Astrocyte (in vitro differentiated cells and primary cell): ENCODE measurements around the gene DNAJC16. TPM values are rescaled to one million over a fixed set of nuclear protein-coding genes. Genes with fewer than 3 reads are reported as not detected.
A peak's percentile ranks its signal among the peaks of the same experiment; 100 is the strongest.

ENCODE experiments used
- DNase-seq: peaks from one replicate; pipeline ENCODE4 v3.0.0-alpha.2; 2010; ENCODE audit warnings: low read depth
- FAIRE-seq: peaks from 2 replicates; lab custom pipeline; 2011; peaks lifted over from hg19 to GRCh38; lab: Jason Lieb, UNC
- H2AFZ ChIP-seq: 2 replicates; pipeline ENCODE4 v1.6.0; 2012; ENCODE audit warnings: low read depth, low read length, inconsistent platforms
- H3K27ac ChIP-seq: 2 replicates; pipeline ENCODE4 v1.5.1; 2011; ENCODE audit warnings: low read depth, low read length, inconsistent platforms
- H3K27me3 ChIP-seq: 2 replicates; pipeline ENCODE4 v1.6.0; 2011; ENCODE audit warnings: low read length, inconsistent platforms; ENCODE audit not compliant: insufficient read depth
- H3K36me3 ChIP-seq: 2 replicates; pipeline ENCODE4 v1.5.1; 2011; ENCODE audit warnings: low read length, inconsistent platforms; ENCODE audit not compliant: insufficient read depth
- H3K4me1 ChIP-seq: 2 replicates; pipeline ENCODE4 v1.5.1; 2011; ENCODE audit warnings: low read length, inconsistent platforms; ENCODE audit not compliant: insufficient read depth
- H3K4me2 ChIP-seq: 2 replicates; pipeline ENCODE4 v1.6.0; 2012; ENCODE audit warnings: low read length, inconsistent platforms
- H3K4me3 ChIP-seq: 2 replicates; pipeline ENCODE4 v1.5.1; 2011; ENCODE audit warnings: low read depth, mild to moderate bottlenecking, low read length, inconsistent platforms; ENCODE audit not compliant: insufficient read depth
- H3K79me2 ChIP-seq: 2 replicates; pipeline ENCODE4 v1.6.0; 2012; ENCODE audit warnings: mild to moderate bottlenecking, low read length, inconsistent platforms; ENCODE audit not compliant: insufficient read depth
- H3K9ac ChIP-seq: 2 replicates; pipeline ENCODE4 v1.6.0; 2012; ENCODE audit warnings: mild to moderate bottlenecking, low read length, inconsistent platforms
- H3K9me3 ChIP-seq: 2 replicates; pipeline ENCODE4 v1.5.1; 2012; ENCODE audit warnings: low read depth, mild to moderate bottlenecking, low read length, inconsistent platforms; ENCODE audit not compliant: insufficient read depth
- H4K20me1 ChIP-seq: 2 replicates; pipeline ENCODE4 v1.6.0; 2012; ENCODE audit warnings: low read length, inconsistent platforms; ENCODE audit not compliant: insufficient read depth
- H3K27ac Mint-ChIP-seq: one replicate; pipeline ENCODE4 v1.8.0; 2021; ENCODE audit warnings: mild to moderate bottlenecking, mixed read lengths; ENCODE audit not compliant: unreplicated experiment
- H3K27me3 Mint-ChIP-seq: one replicate; pipeline ENCODE4 v1.8.0; 2021; ENCODE audit warnings: low read depth, mixed read lengths; ENCODE audit not compliant: unreplicated experiment
- H3K36me3 Mint-ChIP-seq: one replicate; pipeline ENCODE4 v1.8.0; 2021; ENCODE audit warnings: low read depth, mixed read lengths; ENCODE audit not compliant: unreplicated experiment
- H3K4me1 Mint-ChIP-seq: one replicate; pipeline ENCODE4 v1.8.0; 2021; ENCODE audit warnings: low read depth, mixed read lengths; ENCODE audit not compliant: unreplicated experiment
- H3K4me3 Mint-ChIP-seq: one replicate; pipeline ENCODE4 v1.8.0; 2021; ENCODE audit warnings: mild to moderate bottlenecking, moderate library complexity, mixed read lengths; ENCODE audit not compliant: unreplicated experiment
- H3K9me3 Mint-ChIP-seq: one replicate; pipeline ENCODE4 v1.8.0; 2021; ENCODE audit warnings: mild to moderate bottlenecking, mixed read lengths; ENCODE audit not compliant: unreplicated experiment
- EZH2 ChIP-seq: IDR thresholded peaks from 2 replicates; pipeline ENCODE4 v1.6.1; 2012; ENCODE audit warnings: mild to moderate bottlenecking, low read length, inconsistent platforms; ENCODE audit not compliant: insufficient read depth
- total RNA-seq: library from RNA; stranded (reverse); gene quantifications from 2 replicates; pipeline ENCODE4 v1.2.1, GENCODE V29; 2021
- TF ChIP-seq, protein P1 (sequence below): IDR thresholded peaks from 2 replicates; pipeline ENCODE4 v1.5.1; 2011; ENCODE audit warnings: low read depth, mild to moderate bottlenecking, inconsistent platforms, low read length, moderate library complexity; ENCODE audit not compliant: insufficient read depth

DNAJC16 gene
- total RNA-seq, 1 donor from 2014 or later = 19.6 TPM

DNA sequence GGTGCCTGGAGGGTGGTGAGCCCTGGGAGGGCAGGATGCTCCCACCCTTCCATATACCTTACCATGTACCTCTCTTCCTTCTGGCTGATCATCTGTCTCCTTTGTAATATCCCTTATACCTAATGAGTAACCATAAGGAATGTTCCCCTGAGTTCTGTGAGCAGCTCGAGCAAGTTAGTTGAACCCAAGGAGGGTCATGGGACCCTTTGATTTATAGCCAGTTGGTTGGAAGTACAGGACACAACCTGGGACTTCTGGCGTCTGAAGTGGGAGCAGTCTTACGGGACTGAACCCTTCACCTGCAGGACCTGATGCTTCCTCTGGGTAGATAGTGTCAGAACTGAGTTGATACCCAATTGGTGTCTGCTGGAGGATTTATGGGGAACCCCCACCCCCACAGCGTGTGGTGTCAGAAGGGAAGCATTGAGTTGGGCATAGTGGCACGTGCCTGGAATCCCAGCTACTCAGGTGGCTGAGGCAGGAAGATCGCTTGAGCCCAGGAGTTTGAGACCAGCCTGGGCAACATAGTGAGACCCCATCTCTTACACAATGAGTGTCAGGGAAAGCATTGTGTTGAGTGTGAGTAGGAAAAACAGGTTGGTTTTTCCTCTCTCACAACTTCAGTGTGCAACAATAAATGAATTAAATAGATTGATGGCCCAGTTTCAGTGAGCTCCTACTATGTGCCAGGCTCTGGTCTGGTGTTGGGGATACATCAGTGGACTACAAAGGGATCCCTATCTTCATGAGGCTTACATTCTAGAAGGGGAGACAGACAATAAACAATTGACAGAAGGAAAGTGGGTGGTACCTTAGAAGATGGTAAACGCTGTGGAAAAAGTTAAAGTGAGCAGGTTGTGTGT lies 16.0 kb downstream of the DNAJC16 start:
- H3K27me3 ChIP-seq = no peaks in the 10 kb centered on the region
- Mint-ChIP-seq H3K27me3 (no peaks in the 10 kb centered on the region), H3K27ac (no peak overlapping the region), H3K4me3 (no peak overlapping the region), H3K36me3 (peaks cover 11% of the 10 kb centered on the region), H3K9me3 (no peaks in the 10 kb centered on the region), H3K4me1 (peaks cover 20% of the 10 kb centered on the region)
- no peaks in the 10 kb centered on the region for H3K9me3 ChIP-seq
- DNase-seq = no peak
- peaks cover 15% of the 10 kb centered on the region for H3K4me1 ChIP-seq
- FAIRE-seq = no peak
- no peak overlapping the region for H3K27ac ChIP-seq
- H3K9ac ChIP-seq = no peak overlapping the region
- H3K4me2 ChIP-seq = peak overlapping the region; percentile 50
- TF ChIP-seq EZH2 = no peak
- TF ChIP-seq, protein P1, sequence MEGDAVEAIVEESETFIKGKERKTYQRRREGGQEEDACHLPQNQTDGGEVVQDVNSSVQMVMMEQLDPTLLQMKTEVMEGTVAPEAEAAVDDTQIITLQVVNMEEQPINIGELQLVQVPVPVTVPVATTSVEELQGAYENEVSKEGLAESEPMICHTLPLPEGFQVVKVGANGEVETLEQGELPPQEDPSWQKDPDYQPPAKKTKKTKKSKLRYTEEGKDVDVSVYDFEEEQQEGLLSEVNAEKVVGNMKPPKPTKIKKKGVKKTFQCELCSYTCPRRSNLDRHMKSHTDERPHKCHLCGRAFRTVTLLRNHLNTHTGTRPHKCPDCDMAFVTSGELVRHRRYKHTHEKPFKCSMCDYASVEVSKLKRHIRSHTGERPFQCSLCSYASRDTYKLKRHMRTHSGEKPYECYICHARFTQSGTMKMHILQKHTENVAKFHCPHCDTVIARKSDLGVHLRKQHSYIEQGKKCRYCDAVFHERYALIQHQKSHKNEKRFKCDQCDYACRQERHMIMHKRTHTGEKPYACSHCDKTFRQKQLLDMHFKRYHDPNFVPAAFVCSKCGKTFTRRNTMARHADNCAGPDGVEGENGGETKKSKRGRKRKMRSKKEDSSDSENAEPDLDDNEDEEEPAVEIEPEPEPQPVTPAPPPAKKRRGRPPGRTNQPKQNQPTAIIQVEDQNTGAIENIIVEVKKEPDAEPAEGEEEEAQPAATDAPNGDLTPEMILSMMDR = no peak
- H3K79me2 ChIP-seq = no peaks in the 10 kb centered on the region
- H2AFZ ChIP-seq = no peak overlapping the region
- H3K4me3 ChIP-seq = no peak overlapping the region
- peaks cover 36% of the 10 kb centered on the region for H3K36me3 ChIP-seq
- no peaks in the 10 kb centered on the region for H4K20me1 ChIP-seq

DNA sequence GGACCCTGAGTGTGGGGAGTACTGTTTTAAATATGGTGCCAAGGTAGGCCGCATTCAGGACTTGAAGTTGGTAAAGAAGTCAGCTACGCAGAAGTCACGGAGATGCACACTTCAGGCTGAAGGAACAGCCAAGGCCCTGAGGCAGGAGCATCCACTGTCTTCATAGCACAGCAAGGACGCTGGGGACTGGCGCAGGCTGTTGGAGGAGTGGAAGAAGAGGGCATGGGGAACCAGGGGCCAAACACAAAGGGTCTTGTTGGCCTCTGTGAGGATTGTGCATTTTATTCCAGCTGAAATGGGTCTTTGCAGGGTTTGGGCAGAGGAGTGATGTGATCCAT lies 16.6 kb downstream of the DNAJC16 start:
- H3K27ac Mint-ChIP-seq = peak overlapping the region; percentile 48

More for the DNA sequence above, 16.6 kb downstream of the DNAJC16 start:
- Histone ChIP-seq H3K79me2 (no peaks in the 10 kb centered on the region), H3K4me2 (peak overlapping the region; percentile 50), H4K20me1 (no peaks in the 10 kb centered on the region), H3K4me3 (no peak overlapping the region), H2AFZ (no peak overlapping the region), H3K4me1 (peaks cover 15% of the 10 kb centered on the region), H3K9me3 (no peaks in the 10 kb centered on the region), H3K27ac (peak overlapping the region; percentile 40), H3K9ac (no peak overlapping the region), H3K36me3 (peaks cover 42% of the 10 kb centered on the region), H3K27me3 (no peaks in the 10 kb centered on the region)
- H3K27me3 Mint-ChIP-seq = no peaks in the 10 kb centered on the region
- TF ChIP-seq EZH2 = no peak
- TF ChIP-seq, protein P1 = no peak
- FAIRE-seq (no peak), DNase-seq (no peak)
- peaks cover 20% of the 10 kb centered on the region for H3K4me1 Mint-ChIP-seq
- H3K36me3 Mint-ChIP-seq = peaks cover 14% of the 10 kb centered on the region
- no peak overlapping the region for H3K4me3 Mint-ChIP-seq
- H3K9me3 Mint-ChIP-seq = no peaks in the 10 kb centered on the region
